Measurements from ENCODE around the gene FBXO31. TPM values are rescaled to one million over a fixed set of nuclear protein-coding genes. Genes with fewer than 3 reads are reported as not detected.
"Not testable (repeated sequence)": the region's sequence is repeated elsewhere in the genome, so short reads cannot be mapped to it uniquely, and the experiment has no call there.

The FBXO31 gene
- total RNA-seq, 1 donor from 2014 or later: 29.9 TPM

DNA sequence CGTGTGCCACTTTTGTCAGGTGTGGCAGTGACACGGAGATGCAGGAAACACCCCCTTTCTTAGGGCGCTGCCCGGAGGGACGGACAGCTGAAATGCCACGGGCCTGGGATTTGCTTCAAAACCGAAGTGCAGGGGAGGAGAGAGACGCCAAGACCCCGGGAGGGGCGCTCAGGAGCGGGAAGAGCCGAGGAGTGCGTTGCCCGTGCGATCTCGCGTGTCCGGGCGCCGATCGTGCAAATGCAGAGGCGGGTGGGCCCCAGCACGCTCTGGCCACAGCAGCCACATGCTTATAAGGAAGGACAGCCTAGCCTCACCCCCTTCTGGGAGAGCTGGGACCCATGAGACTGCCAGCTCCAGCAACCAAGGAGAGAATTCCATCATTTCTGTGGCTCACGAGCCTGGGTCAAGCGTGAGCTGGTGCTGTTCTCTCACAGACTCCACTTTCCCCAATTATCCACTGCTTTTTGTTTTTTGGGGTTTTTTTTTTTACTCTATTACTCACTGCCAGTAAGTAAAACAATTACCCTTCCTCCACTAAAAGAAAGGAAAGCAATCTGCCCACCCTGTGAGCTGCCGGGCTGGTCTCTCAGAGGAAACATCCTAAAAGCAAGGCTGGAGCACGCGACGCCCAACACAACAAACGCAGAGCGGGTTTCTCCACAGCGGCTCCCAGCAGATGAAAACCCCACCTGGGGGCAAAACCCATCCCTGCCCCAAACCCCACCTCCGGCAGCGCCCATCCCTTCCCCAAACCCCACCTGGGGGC is 39.2 kb downstream of the FBXO31 start:
- intact Hi-C loops (cut with DNase I): no loop called here
- DNase-seq (no peak), ATAC-seq (no peak)
- H3K4me1 ChIP-seq: peaks cover 13% of the 10 kb centered on the region
- H3K9me3 ChIP-seq: no peaks in the 10 kb centered on the region
- H3K27me3 ChIP-seq: no peaks in the 10 kb centered on the region
- H3K27ac ChIP-seq: no peak overlapping the region
- no peak overlapping the region for H3K4me3 ChIP-seq
- TF ChIP-seq, protein P1, sequence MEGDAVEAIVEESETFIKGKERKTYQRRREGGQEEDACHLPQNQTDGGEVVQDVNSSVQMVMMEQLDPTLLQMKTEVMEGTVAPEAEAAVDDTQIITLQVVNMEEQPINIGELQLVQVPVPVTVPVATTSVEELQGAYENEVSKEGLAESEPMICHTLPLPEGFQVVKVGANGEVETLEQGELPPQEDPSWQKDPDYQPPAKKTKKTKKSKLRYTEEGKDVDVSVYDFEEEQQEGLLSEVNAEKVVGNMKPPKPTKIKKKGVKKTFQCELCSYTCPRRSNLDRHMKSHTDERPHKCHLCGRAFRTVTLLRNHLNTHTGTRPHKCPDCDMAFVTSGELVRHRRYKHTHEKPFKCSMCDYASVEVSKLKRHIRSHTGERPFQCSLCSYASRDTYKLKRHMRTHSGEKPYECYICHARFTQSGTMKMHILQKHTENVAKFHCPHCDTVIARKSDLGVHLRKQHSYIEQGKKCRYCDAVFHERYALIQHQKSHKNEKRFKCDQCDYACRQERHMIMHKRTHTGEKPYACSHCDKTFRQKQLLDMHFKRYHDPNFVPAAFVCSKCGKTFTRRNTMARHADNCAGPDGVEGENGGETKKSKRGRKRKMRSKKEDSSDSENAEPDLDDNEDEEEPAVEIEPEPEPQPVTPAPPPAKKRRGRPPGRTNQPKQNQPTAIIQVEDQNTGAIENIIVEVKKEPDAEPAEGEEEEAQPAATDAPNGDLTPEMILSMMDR (IDR thresholded peaks at IDR 0.05): no peak
- H3K36me3 ChIP-seq: peaks cover 57% of the 10 kb centered on the region

DNA sequence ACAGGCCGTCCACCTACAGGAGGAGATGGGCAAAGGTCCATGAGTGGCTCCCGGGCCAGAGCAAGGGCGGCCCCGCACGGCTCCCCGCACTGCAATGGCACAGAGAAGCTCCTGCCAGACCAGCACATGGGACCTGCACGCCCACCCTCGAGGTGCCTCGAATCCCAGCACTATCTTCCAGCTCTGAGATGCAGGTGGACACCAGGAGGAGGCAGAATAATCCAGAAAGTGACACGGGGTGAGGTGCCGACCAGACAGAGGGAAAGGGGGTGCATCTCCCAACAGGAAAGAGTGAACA is 39.9 kb downstream of the FBXO31 start:
- H3K9me3 ChIP-seq: no peaks in the 10 kb centered on the region
- no peak for ATAC-seq
- peaks cover 13% of the 10 kb centered on the region for H3K4me1 ChIP-seq
- H3K27ac ChIP-seq: no peak overlapping the region
- no peak for DNase-seq
- H3K27me3 ChIP-seq: no peaks in the 10 kb centered on the region
- no peak overlapping the region for H3K4me3 ChIP-seq
- TF ChIP-seq, protein P1 (IDR thresholded peaks at IDR 0.05): no peak
- intact Hi-C loops (cut with DNase I): no loop called here
- peaks cover 58% of the 10 kb centered on the region for H3K36me3 ChIP-seq

DNA sequence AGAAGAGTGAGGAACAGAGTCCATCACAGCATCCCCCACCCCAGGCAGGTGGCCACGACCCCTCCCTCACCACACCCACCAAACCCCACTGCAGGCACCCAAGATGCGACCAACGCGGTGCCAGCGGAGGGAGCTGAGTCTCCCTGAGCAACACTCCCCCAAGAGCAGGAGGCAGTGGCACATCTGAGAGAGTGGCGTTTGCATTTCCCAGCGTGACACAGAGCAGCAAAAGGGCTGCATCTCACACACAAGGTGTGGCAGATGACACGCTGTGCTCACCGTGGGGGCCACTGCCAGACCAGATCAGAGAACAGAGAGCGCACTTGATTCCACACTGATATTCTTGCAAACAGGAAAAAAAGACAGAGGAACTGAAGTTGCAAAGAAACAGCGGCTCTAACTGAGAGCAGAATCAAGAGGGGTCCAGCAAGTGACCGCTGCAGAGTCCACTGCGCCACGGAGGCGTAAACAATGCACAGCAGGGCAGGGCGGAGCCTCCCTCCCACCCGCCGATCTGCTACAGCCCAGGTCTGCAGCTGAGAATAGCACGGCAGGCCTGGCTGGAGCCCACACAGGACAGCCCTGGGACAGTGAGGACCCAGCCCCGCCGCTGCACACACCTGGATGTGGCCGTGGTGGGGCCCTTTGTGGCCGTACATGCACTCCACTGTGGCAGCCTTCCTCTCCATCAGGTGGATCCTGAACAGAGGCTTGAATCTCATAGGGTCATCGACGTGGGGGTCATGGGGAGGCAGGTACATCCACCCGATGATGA is 40.4 kb downstream of the FBXO31 start:
- DNase-seq (no peak), ATAC-seq (no peak)
- TF ChIP-seq, protein P1 (IDR thresholded peaks at IDR 0.05): no peak
- no peak overlapping the region for H3K27ac ChIP-seq
- H3K9me3 ChIP-seq: no peaks in the 10 kb centered on the region
- intact Hi-C loops (cut with DNase I): no loop called here
- H3K4me1 ChIP-seq: peaks cover 13% of the 10 kb centered on the region
- no peak overlapping the region for H3K4me3 ChIP-seq
- peaks cover 57% of the 10 kb centered on the region for H3K36me3 ChIP-seq
- no peaks in the 10 kb centered on the region for H3K27me3 ChIP-seq

DNA sequence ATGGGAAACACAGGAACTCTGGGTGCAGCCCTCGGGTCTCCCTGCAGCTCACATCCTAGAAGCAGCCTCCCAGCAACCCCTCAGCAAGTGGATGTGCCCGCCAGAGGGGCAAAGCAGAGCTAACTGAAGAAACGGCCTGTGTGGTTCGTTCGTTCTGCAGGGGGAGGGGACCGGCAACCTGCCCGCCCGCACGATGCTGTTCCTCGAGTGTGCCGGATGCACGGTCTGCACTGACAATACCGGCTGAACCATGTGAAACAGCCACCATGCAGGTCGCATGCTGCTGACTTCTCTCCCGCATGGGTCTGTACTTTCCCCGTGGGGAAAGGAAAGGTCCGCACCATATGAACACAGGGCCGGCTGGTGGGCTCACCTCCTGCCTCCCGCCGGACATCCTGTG is 41.1 kb downstream of the FBXO31 start:
- Histone ChIP-seq H3K36me3 (peaks cover 57% of the 10 kb centered on the region), H3K4me1 (peaks cover 13% of the 10 kb centered on the region), H3K4me3 (no peak overlapping the region), H3K27ac (no peak overlapping the region), H3K9me3 (no peaks in the 10 kb centered on the region), H3K27me3 (no peaks in the 10 kb centered on the region)
- intact Hi-C loops (cut with DNase I): no loop called here
- DNase-seq (no peak), ATAC-seq (no peak)
- TF ChIP-seq, protein P1 (IDR thresholded peaks at IDR 0.05): no peak

DNA sequence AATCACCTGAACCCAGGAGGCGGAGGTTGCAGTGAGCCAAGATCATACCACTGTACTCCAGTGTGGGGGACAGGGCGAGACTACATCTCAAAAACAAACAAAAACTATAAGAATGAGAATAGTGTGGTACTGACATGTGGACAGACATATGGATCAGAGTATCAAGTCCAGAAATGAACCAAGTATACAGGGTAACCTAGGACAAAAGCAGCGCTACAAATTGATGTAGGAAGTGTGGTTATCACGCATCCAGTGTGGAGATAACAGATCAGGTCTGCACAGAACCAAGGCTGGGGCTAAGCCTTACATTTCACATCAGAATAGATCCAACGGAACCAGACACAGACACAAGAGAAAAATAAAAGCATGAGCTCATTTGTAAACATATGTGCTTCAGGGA is 43.4 kb downstream of the FBXO31 start:
- Histone ChIP-seq H3K9me3 (no peaks in the 10 kb centered on the region), H3K27me3 (no peaks in the 10 kb centered on the region)

DNA sequence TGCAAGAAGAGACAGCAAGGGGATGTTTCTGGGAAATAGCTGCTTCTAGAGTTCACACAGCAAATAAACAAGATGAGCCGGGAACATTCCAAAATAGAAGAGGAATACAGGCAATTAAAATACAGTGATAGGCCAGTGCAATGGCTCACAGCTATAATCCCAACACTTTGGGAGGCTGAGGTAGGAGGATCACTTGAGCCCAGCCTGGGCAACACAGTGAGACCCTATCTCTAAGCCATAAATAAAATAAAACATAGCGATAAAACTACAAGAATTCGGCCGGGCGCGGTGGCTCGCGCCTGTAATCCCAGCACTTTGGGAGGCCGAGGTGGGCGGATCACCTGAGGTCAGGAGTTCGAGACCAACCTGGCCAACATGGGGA is 43.9 kb downstream of the FBXO31 start:
- peaks cover 55% of the 10 kb centered on the region for H3K36me3 ChIP-seq
- H3K9me3 ChIP-seq; H3K27ac ChIP-seq; H3K27me3 ChIP-seq; H3K4me3 ChIP-seq; intact Hi-C loops (cut with DNase I); ATAC-seq; H3K4me1 ChIP-seq; DNase-seq: not testable (repeated sequence)

More for the DNA sequence above, 43.4 kb downstream of the FBXO31 start:
- H3K4me1 ChIP-seq: peaks cover 9% of the 10 kb centered on the region
- DNase-seq (no peak), ATAC-seq (no peak)
- no peak overlapping the region for H3K4me3 ChIP-seq
- no peak overlapping the region for H3K27ac ChIP-seq
- TF ChIP-seq, protein P1 (IDR thresholded peaks at IDR 0.05): no peak
- H3K36me3 ChIP-seq: peaks cover 50% of the 10 kb centered on the region
- intact Hi-C loops (cut with DNase I): no loop called here

Data from upper lobe of right lung (tissue), 1 donor.